Measurements from ENCODE around the gene NOL11. TPM values are rescaled to one million over a fixed set of nuclear protein-coding genes. Genes with fewer than 3 reads are reported as not detected.
"Not testable (repeated sequence)": the region's sequence is repeated elsewhere in the genome, so short reads cannot be mapped to it uniquely, and the experiment has no call there.

The NOL11 gene
- total and polyA plus RNA-seq, 2 donors from 2014 or later = 37.3 to 40.8 TPM

- intact Hi-C loops (cut with DNase I) = no loop called here
- Histone ChIP-seq H3K9ac (ENCODE audit: low read length in 3 of 3) (peak overlapping the region; percentile 97 to 100 (median 99)), H3K9me3 (ENCODE audit: control insufficient read depth in 2 of 3, insufficient read depth in 1 of 3, low read length in 3 of 3) (no peaks in the 10 kb centered on the region), H3K27ac (ENCODE audit: low read depth in 2 of 2, low read length in 2 of 2) (peak overlapping the region; percentile 84 to 93), H3K4me3 (ENCODE audit: low read length in 3 of 3) (peak overlapping the region; percentile 98 to 100 (median 100)), H3K36me3 (ENCODE audit: control insufficient read depth in 2 of 3, insufficient read depth in 3 of 3, low read length in 3 of 3) (peaks cover 6 to 15% (median 14%) of the 10 kb centered on the region in 3 donors), H3K27me3 (ENCODE audit: control insufficient read depth, insufficient read depth, low read length) (no peaks in the 10 kb centered on the region), H3K4me1 (ENCODE audit: control insufficient read depth in 2 of 3, insufficient read depth in 2 of 3, low read depth in 1 of 3, low read length in 3 of 3) (peaks cover 3 to 11% (median 7%) of the 10 kb centered on the region in 3 donors)
- TF ChIP-seq CTCF (IDR thresholded peaks at IDR 0.05; ENCODE audit: borderline replicate concordance, extremely low read depth, insufficient read depth) = no peak
- FAIRE-seq = no peak
- DNase-seq = peak in 2 of 5 donors; percentile 24 to 60
Observed at GRCh38 chr17:67718325-67718941, 697 bp downstream of the NOL11 start.

- no peaks in the 10 kb centered on the region for H3K27me3 ChIP-seq (ENCODE audit: control insufficient read depth, insufficient read depth, low read length)
- peaks cover 18 to 49% (median 28%) of the 10 kb centered on the region in 3 donors for H3K36me3 ChIP-seq (ENCODE audit: control insufficient read depth in 2 of 3, insufficient read depth in 3 of 3, low read length in 3 of 3)
- H3K9ac ChIP-seq (ENCODE audit: low read length in 3 of 3) = no peak overlapping the region
- FAIRE-seq (no peak), DNase-seq (no peak)
- H3K4me1 ChIP-seq (ENCODE audit: control insufficient read depth in 2 of 3, insufficient read depth in 2 of 3, low read depth in 1 of 3, low read length in 3 of 3) = no peaks in the 10 kb centered on the region
- peaks cover 0 to 3% (median 0%) of the 10 kb centered on the region in 3 donors for H3K9me3 ChIP-seq (ENCODE audit: control insufficient read depth in 2 of 3, insufficient read depth in 1 of 3, low read length in 3 of 3)
- H3K4me3 ChIP-seq (ENCODE audit: low read length in 3 of 3) = no peak overlapping the region
- no peak for TF ChIP-seq CTCF (IDR thresholded peaks at IDR 0.05; ENCODE audit: borderline replicate concordance, extremely low read depth, insufficient read depth)
- intact Hi-C loops (cut with DNase I) = no loop called here
- H3K27ac ChIP-seq (ENCODE audit: low read depth in 2 of 2, low read length in 2 of 2) = no peak overlapping the region
Observed at GRCh38 chr17:67725373-67725791, 7.6 kb downstream of the NOL11 start.

- Histone ChIP-seq H3K9ac (ENCODE audit: low read length in 3 of 3) (no peak overlapping the region), H3K4me1 (ENCODE audit: control insufficient read depth in 2 of 3, insufficient read depth in 2 of 3, low read depth in 1 of 3, low read length in 3 of 3) (no peaks in the 10 kb centered on the region), H3K27me3 (ENCODE audit: control insufficient read depth, insufficient read depth, low read length) (no peaks in the 10 kb centered on the region), H3K4me3 (ENCODE audit: low read length in 3 of 3) (no peak overlapping the region), H3K27ac (ENCODE audit: low read depth in 2 of 2, low read length in 2 of 2) (no peak overlapping the region), H3K9me3 (ENCODE audit: control insufficient read depth in 2 of 3, insufficient read depth in 1 of 3, low read length in 3 of 3) (peaks cover 0 to 3% (median 0%) of the 10 kb centered on the region in 3 donors), H3K36me3 (ENCODE audit: control insufficient read depth in 2 of 3, insufficient read depth in 3 of 3, low read length in 3 of 3) (peaks cover 20 to 48% (median 26%) of the 10 kb centered on the region in 3 donors)
- no peak for TF ChIP-seq CTCF (IDR thresholded peaks at IDR 0.05; ENCODE audit: borderline replicate concordance, extremely low read depth, insufficient read depth)
- FAIRE-seq = no peak
- DNase-seq = no peak
- intact Hi-C loops (cut with DNase I) = no loop called here
Observed at GRCh38 chr17:67725807-67726206, 8.1 kb downstream of the NOL11 start.

- FAIRE-seq; H3K27me3 ChIP-seq (ENCODE audit: control insufficient read depth, insufficient read depth, low read length); intact Hi-C loops (cut with DNase I); H3K4me3 ChIP-seq (ENCODE audit: low read length in 3 of 3); H3K4me1 ChIP-seq (ENCODE audit: control insufficient read depth in 2 of 3, insufficient read depth in 2 of 3, low read depth in 1 of 3, low read length in 3 of 3); H3K9ac ChIP-seq (ENCODE audit: low read length in 3 of 3); H3K9me3 ChIP-seq (ENCODE audit: control insufficient read depth in 2 of 3, insufficient read depth in 1 of 3, low read length in 3 of 3): not testable (repeated sequence)
- peak in 1 of 5 donors; percentile 13 for DNase-seq
- H3K27ac ChIP-seq (ENCODE audit: low read depth in 2 of 2, low read length in 2 of 2) = peak overlapping the region; percentile 5 to 29
- H3K36me3 ChIP-seq (ENCODE audit: control insufficient read depth in 2 of 3, insufficient read depth in 3 of 3, low read length in 3 of 3) = peaks cover 19 to 47% (median 19%) of the 10 kb centered on the region in 3 donors
Observed at GRCh38 chr17:67727152-67728039, 9.7 kb downstream of the NOL11 start.
